H1 (cell line): ENCODE data around the gene ATPAF2. TPM values are rescaled to one million over a fixed set of nuclear protein-coding genes. Genes with fewer than 3 reads are reported as not detected.

Experiments
- CTCF ChIA-PET: fragments of 300-600 bp; sonication (Branson Sonifier 250); formaldehyde crosslinking; loops from one replicate; lab custom pipeline; 2021; ENCODE audit not compliant: partially characterized antibody; lab: Charles Lee
- POLR2A ChIA-PET: fragments of 300-600 bp; sonication (Branson Sonifier 250); formaldehyde crosslinking; loops from one replicate; lab custom pipeline; 2021; ENCODE audit warnings: inconsistent platforms; ENCODE audit not compliant: partially characterized antibody; lab: Charles Lee
- DNase-seq, 2 experiments: peaks; one replicate each; pipeline versions ENCODE4 v3.0.0 to v3.0.0-alpha.2; 2010 to 2022; ENCODE audit warnings: low spot score in 2 of 2, low read depth in 1 of 2, mixed read lengths in 1 of 2
- FAIRE-seq: peaks from 2 replicates; lab custom pipeline; 2011; peaks lifted over from hg19 to GRCh38; lab: Jason Lieb, UNC
- H2AFZ ChIP-seq: 2 replicates; pipeline ENCODE4 v1.8.1; 2012; ENCODE audit warnings: low read length, inconsistent platforms
- H2AK5ac ChIP-seq: 2 replicates; pipeline ENCODE4 v1.6.1; 2013; ENCODE audit warnings: low read depth, low read length
- H2BK120ac ChIP-seq: replicated peaks from 2 replicates; pipeline ENCODE3; 2013; ENCODE audit warnings: low read depth, low read length, inconsistent platforms
- H2BK12ac ChIP-seq: 2 replicates; pipeline ENCODE4 v1.6.1; 2013; ENCODE audit warnings: low read depth, low read length
- H2BK15ac ChIP-seq: 2 replicates; pipeline ENCODE4 v1.6.1; 2013; ENCODE audit warnings: low read length
- H2BK20ac ChIP-seq: 2 replicates; pipeline ENCODE4 v1.6.1; 2013; ENCODE audit warnings: low read length
- H2BK5ac ChIP-seq: 2 replicates; pipeline ENCODE4 v1.6.1; 2013; ENCODE audit warnings: low read depth, low read length
- H3K14ac ChIP-seq: 2 replicates; pipeline ENCODE4 v1.6.1; 2013; ENCODE audit warnings: inconsistent platforms; ENCODE audit not compliant: insufficient read length
- H3K18ac ChIP-seq: 2 replicates; pipeline ENCODE4 v1.6.1; 2013; ENCODE audit warnings: low read length; ENCODE audit errors: extremely low read depth
- H3K23ac ChIP-seq: 2 replicates; pipeline ENCODE4 v1.6.1; 2013; ENCODE audit warnings: inconsistent platforms; ENCODE audit not compliant: insufficient read length
- H3K23me2 ChIP-seq: 2 replicates; pipeline ENCODE4 v1.6.1; 2013; ENCODE audit warnings: low read depth, low read length
- H3K27ac ChIP-seq: 2 replicates; pipeline ENCODE4 v1.6.1; 2011; ENCODE audit warnings: low read depth, low read length, inconsistent platforms
- H3K27me3 ChIP-seq, 4 experiments: replicated peaks in 1 of 4; 1 replicate in 1 of 4; 2 replicates in 3 of 4; pipeline versions ENCODE4 v1.6.1 to v1.8.1; 2011 to 2013; ENCODE audit warnings: low read length in 3 of 4, mild to moderate bottlenecking in 3 of 4, inconsistent platforms in 2 of 4, mixed read lengths in 2 of 4, moderate library complexity in 1 of 4; ENCODE audit not compliant: control insufficient read depth in 3 of 4, insufficient read depth in 3 of 4; ENCODE audit errors: extremely low read depth in 1 of 4
- H3K36me3 ChIP-seq, 4 experiments: 2 replicates each; pipeline versions ENCODE4 v1.6.1 to v1.8.1; 2011 to 2013; ENCODE audit warnings: mild to moderate bottlenecking in 4 of 4, low read length in 3 of 4, moderate library complexity in 2 of 4, control low read depth in 1 of 4, inconsistent platforms in 1 of 4; ENCODE audit not compliant: insufficient read depth in 4 of 4, control insufficient read depth in 2 of 4
- H3K4ac ChIP-seq: replicated peaks from 2 replicates; pipeline ENCODE3; 2013; ENCODE audit warnings: low read length, low read depth, mixed read lengths, inconsistent platforms; ENCODE audit not compliant: insufficient read length
- H3K4me1 ChIP-seq, 4 experiments: replicated peaks in 1 of 4; 1 replicate in 1 of 4; 2 replicates in 3 of 4; pipeline versions ENCODE4 v1.6.1 to v1.8.1; 2011 to 2013; ENCODE audit warnings: low read length in 3 of 4, inconsistent platforms in 2 of 4, mixed read lengths in 1 of 4; ENCODE audit not compliant: insufficient read depth in 4 of 4, control insufficient read depth in 3 of 4
- H3K4me2 ChIP-seq, 2 experiments: 2 replicates each; pipeline versions ENCODE4 v1.6.1 to v1.8.1; 2011 to 2013; ENCODE audit warnings: low read depth in 2 of 2, low read length in 2 of 2, control low read depth in 1 of 2, inconsistent platforms in 1 of 2, mild to moderate bottlenecking in 1 of 2; ENCODE audit not compliant: insufficient read depth in 1 of 2
- H3K4me3 ChIP-seq, 4 experiments: fragments of 200-600, 300-600 bp in 1 of 4; sonication (generic), shearing (Covaris generic), sonication (Bioruptor Twin) in 1 of 4; 2 replicates each; pipeline versions ENCODE4 v1.5.1 to v1.8.1; 2011 to 2016; ENCODE audit warnings: low read length in 4 of 4, low read depth in 3 of 4, control low read depth in 2 of 4, inconsistent platforms in 2 of 4, mild to moderate bottlenecking in 2 of 4, mixed read lengths in 1 of 4, moderate library complexity in 1 of 4; ENCODE audit not compliant: insufficient read depth in 2 of 4; ENCODE audit errors: extremely low read depth in 1 of 4
- H3K56ac ChIP-seq: replicated peaks from 2 replicates; pipeline ENCODE3; 2013; ENCODE audit warnings: low read depth, mild to moderate bottlenecking, mixed read lengths, low read length, inconsistent platforms; ENCODE audit not compliant: insufficient read length
- H3K79me1 ChIP-seq: 2 replicates; pipeline ENCODE4 v1.6.1; 2013; ENCODE audit warnings: low read depth, low read length, control low read depth
- H3K79me2 ChIP-seq, 2 experiments: 2 replicates each; pipeline versions ENCODE4 v1.6.1 to v1.8.1; 2012 to 2013; ENCODE audit warnings: low read length in 2 of 2, mild to moderate bottlenecking in 2 of 2, inconsistent platforms in 1 of 2; ENCODE audit not compliant: insufficient read depth in 2 of 2, control insufficient read depth in 1 of 2
- H3K9ac ChIP-seq, 4 experiments: replicated peaks in 1 of 4; 1 replicate in 1 of 4; 2 replicates in 3 of 4; pipeline versions ENCODE4 v1.6.1 to v1.8.1; 2011 to 2013; ENCODE audit warnings: low read depth in 3 of 4, low read length in 3 of 4, control low read depth in 2 of 4, mild to moderate bottlenecking in 2 of 4, moderate library complexity in 2 of 4, inconsistent platforms in 1 of 4; ENCODE audit errors: extremely low read depth in 1 of 4
- H3K9me3 ChIP-seq, 2 experiments: 2 replicates each; pipeline versions ENCODE4 v1.6.1 to v1.8.1; 2012 to 2013; ENCODE audit warnings: mild to moderate bottlenecking in 2 of 2, moderate library complexity in 2 of 2, control low read depth in 1 of 2, inconsistent platforms in 1 of 2, low read depth in 1 of 2, low read length in 1 of 2, mixed read lengths in 1 of 2; ENCODE audit not compliant: insufficient read depth in 2 of 2
- H4K20me1 ChIP-seq, 2 experiments: replicated peaks in 1 of 2; 2 replicates each; pipeline versions ENCODE3 to v1.8.1; 2011 to 2013; ENCODE audit warnings: inconsistent platforms in 2 of 2, low read length in 2 of 2, mild to moderate bottlenecking in 1 of 2; ENCODE audit not compliant: insufficient read depth in 2 of 2, control insufficient read depth in 1 of 2
- H4K5ac ChIP-seq: 2 replicates; pipeline ENCODE4 v1.6.1; 2013; ENCODE audit warnings: low read length, low read depth, mixed read lengths, inconsistent platforms; ENCODE audit not compliant: insufficient read length
- H4K8ac ChIP-seq: 2 replicates; pipeline ENCODE4 v1.8.0; 2013; ENCODE audit warnings: mild to moderate bottlenecking, moderate library complexity, low read length, inconsistent platforms; ENCODE audit not compliant: insufficient read depth; ENCODE audit errors: extremely low read depth
- H4K91ac ChIP-seq: replicated peaks from 2 replicates; pipeline ENCODE3; 2013; ENCODE audit warnings: low read length, mixed read lengths, inconsistent platforms; ENCODE audit not compliant: insufficient read length
- BCL11A ChIP-seq, 2 experiments: IDR thresholded peaks; one replicate each; pipeline ENCODE4 v1.6.1; 2011; ENCODE audit warnings: low read depth in 2 of 2, low read length in 2 of 2, mild to moderate bottlenecking in 2 of 2
- CBX5 ChIP-seq: fragments of 300-800, 300-1000 bp; sonication (generic); IDR thresholded peaks from 2 replicates; pipeline ENCODE4 v1.7.1; 2016; ENCODE audit warnings: antibody characterized with exemption, low read length, low read depth
- HDAC6 ChIP-seq: IDR thresholded peaks from one replicate; pipeline ENCODE4 v1.7.1; 2012; ENCODE audit warnings: low read depth, mild to moderate bottlenecking, inconsistent platforms, low read length, moderate library complexity
- KDM5A ChIP-seq: fragments of 200-600 bp; IDR thresholded peaks from 2 replicates; pipeline ENCODE4 v1.7.1; 2012; ENCODE audit warnings: mild to moderate bottlenecking, low read length, inconsistent platforms, mixed read lengths
- POLR2A ChIP-seq, 2 experiments: IDR thresholded peaks; 1 replicate in 1 of 2; 2 replicates in 1 of 2; pipeline ENCODE4 v1.6.1; 2011; ENCODE audit warnings: low read depth in 2 of 2, low read length in 2 of 2, mild to moderate bottlenecking in 2 of 2; ENCODE audit errors: control extremely low read depth in 1 of 2
- RBBP5 ChIP-seq: IDR thresholded peaks from 2 replicates; pipeline ENCODE4 v1.7.1; 2012; ENCODE audit warnings: low read depth, mild to moderate bottlenecking, inconsistent platforms, low read length, moderate library complexity, borderline replicate concordance
- TEAD4 ChIP-seq: IDR thresholded peaks from 2 replicates; pipeline ENCODE4 v1.6.1; 2012; ENCODE audit warnings: low read depth, low read length, inconsistent platforms, mixed read lengths
- WGBS, 2 experiments: shearing (Covaris generic) in 1 of 2; methylation state at CpG; one replicate each; pipeline versions ENCODE4 v1.1.6 to v1.1.7; 2013 to 2015; ENCODE audit warnings: low lambda C conversion rate in 2 of 2, mixed read lengths in 2 of 2, inconsistent platforms in 1 of 2, low coverage in 1 of 2, missing lambda C conversion rate in 1 of 2; ENCODE audit not compliant: insufficient replicate concordance in 2 of 2, insufficient coverage in 1 of 2, insufficient read length in 1 of 2; ENCODE audit errors: extremely low coverage in 1 of 2, missing lambda C conversion rate in 1 of 2; 5-methylcytosine and 5-hydroxymethylcytosine counted together
- polyA plus RNA-seq, 7 experiments: library from polyadenylated mRNA; depleted of rRNA in 3 of 7; stranded (reverse) in 5 of 7; unstranded in 2 of 7; fragments of >200 nt in 5 of 7; fragments of 200-250 nt in 2 of 7; gene quantifications; 1 replicate in 5 of 7; 2 replicates in 1 of 7; 4 replicates in 1 of 7; pipeline versions ENCODE4 v1.2.1 to v1.2.3, GENCODE V29; 2011 to 2013; ENCODE audit warnings: missing spikeins in 2 of 7, mixed read lengths in 2 of 7
- total RNA-seq: library from RNA; stranded (reverse); fragmentation: NEBNext Ultra II Directional; extraction: Animal tissue kit (Norgen Biotek cat#: 25700); gene quantifications from 2 replicates; pipeline ENCODE4 v1.2.1, GENCODE V29; 2021
- TF ChIP-seq, protein P1 (sequence below): IDR thresholded peaks from 2 replicates; pipeline ENCODE4 v1.6.1; 2012; ENCODE audit warnings: inconsistent platforms

The ATPAF2 gene
- total and polyA plus RNA-seq, 2 of the 8 experiments (the other 6 are each of a cell fraction or from before 2014, with no cell fraction given), result 19.6 to 22.9 TPM

GRCh38 chr17:18025945-18026776 is 12.8 kb downstream of the ATPAF2 start:
- Histone ChIP-seq H3K4ac (no peak overlapping the region), H4K8ac (no peak overlapping the region), H3K4me3 (no peak overlapping the region), H2BK12ac (no peak overlapping the region), H2BK20ac (no peak overlapping the region), H3K56ac (no peak overlapping the region), H2AFZ (no peak overlapping the region), H4K91ac (no peak overlapping the region), H3K14ac (no peak overlapping the region), H3K4me2 (no peak overlapping the region), H3K9me3 (no peaks in the 10 kb centered on the region), H3K4me1 (no peaks in the 10 kb centered on the region), H2BK120ac (no peak overlapping the region), H2BK5ac (no peak overlapping the region), H3K18ac (no peak overlapping the region), H3K79me2 (no peaks in the 10 kb centered on the region), H3K9ac (no peak overlapping the region), H4K20me1 (no peaks in the 10 kb centered on the region), H4K5ac (no peak overlapping the region), H3K27ac (no peak overlapping the region), H3K23me2 (no peaks in the 10 kb centered on the region), H3K27me3 (no peaks in the 10 kb centered on the region; a peak in 1 of 7 replicates), H3K36me3 (no peaks in the 10 kb centered on the region; a peak in 1 of 8 replicates), H3K79me1 (peaks cover 2% of the 10 kb centered on the region; the same call in 1 of the 2 replicates), H2AK5ac (no peak overlapping the region), H3K23ac (no peak overlapping the region), H2BK15ac (no peak overlapping the region)
- DNase-seq (no peak), FAIRE-seq (no peak)
- WGBS, 2 experiments, result 86% methylated on average over 11 of the region's 11 CpGs; no CpG with 5 or more reads in 1 of the 2 experiments
- ChIA-PET CTCF (interaction anchor here (0.6 to 5.2 kb wide), 11 partner anchors 7 to 278 kb away, joined by 3 to 28 read pairs (median 3); partner anchors contain the start of genes ATPAF2 and GID4), POLR2A (no interaction called here)
- TF ChIP-seq, protein P1, sequence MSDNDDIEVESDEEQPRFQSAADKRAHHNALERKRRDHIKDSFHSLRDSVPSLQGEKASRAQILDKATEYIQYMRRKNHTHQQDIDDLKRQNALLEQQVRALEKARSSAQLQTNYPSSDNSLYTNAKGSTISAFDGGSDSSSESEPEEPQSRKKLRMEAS, result no peak
- TF ChIP-seq RBBP5 (no peak), TEAD4 (no peak), KDM5A (no peak), CBX5 (no peak), BCL11A (IDR thresholded peaks at IDR 0.05; ENCODE audit: low read depth in 2 of 2, low read length in 2 of 2) (no peak), POLR2A (IDR thresholded peaks at IDR 0.05; ENCODE audit: control extremely low read depth in 1 of 2, low read depth in 2 of 2, low read length in 2 of 2) (no peak), HDAC6 (no peak)
